DOHH2 (cell line): ENCODE measurements around the gene MLXIPL.

Experiments
- EZH2phosphoT487 ChIP-seq: fragments of 200-600 bp; sonication (generic); IDR thresholded peaks from 2 replicates; pipeline ENCODE4 v1.6.1; 2017; ENCODE audit warnings: borderline replicate concordance, mild to moderate bottlenecking, antibody characterized with exemption, low read length, moderate library complexity, mixed read lengths
- TF ChIP-seq, protein P1 (sequence below): fragments of 200-600 bp; sonication (generic); IDR thresholded peaks from one replicate; pipeline ENCODE4 v1.5.1; 2014; ENCODE audit warnings: antibody characterized with exemption, mild to moderate bottlenecking, low read depth, low read length; ENCODE audit not compliant: poor library complexity, severe bottlenecking

GRCh38 chr7:73652541-73652949 lies 28.2 kb upstream of the MLXIPL start:
- TF ChIP-seq, protein P1, sequence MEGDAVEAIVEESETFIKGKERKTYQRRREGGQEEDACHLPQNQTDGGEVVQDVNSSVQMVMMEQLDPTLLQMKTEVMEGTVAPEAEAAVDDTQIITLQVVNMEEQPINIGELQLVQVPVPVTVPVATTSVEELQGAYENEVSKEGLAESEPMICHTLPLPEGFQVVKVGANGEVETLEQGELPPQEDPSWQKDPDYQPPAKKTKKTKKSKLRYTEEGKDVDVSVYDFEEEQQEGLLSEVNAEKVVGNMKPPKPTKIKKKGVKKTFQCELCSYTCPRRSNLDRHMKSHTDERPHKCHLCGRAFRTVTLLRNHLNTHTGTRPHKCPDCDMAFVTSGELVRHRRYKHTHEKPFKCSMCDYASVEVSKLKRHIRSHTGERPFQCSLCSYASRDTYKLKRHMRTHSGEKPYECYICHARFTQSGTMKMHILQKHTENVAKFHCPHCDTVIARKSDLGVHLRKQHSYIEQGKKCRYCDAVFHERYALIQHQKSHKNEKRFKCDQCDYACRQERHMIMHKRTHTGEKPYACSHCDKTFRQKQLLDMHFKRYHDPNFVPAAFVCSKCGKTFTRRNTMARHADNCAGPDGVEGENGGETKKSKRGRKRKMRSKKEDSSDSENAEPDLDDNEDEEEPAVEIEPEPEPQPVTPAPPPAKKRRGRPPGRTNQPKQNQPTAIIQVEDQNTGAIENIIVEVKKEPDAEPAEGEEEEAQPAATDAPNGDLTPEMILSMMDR = no peak
- TF ChIP-seq EZH2phosphoT487 = no peak
